Gastrocnemius medialis (tissue), 4 donors: ENCODE data around the gene MALAT1.
"Not testable (repeated sequence)": the region's sequence is repeated elsewhere in the genome, so short reads cannot be mapped to it uniquely, and the experiment has no call there.

ENCODE experiments used
- CTCF ChIP-seq, 5 experiments: fragments of 450-650 bp in 3 of 5; fragments of 200-600 bp in 2 of 5; sonication (generic) in 2 of 5; IDR thresholded peaks in 4 of 5; conservative IDR thresholded peaks in 1 of 5; 1 replicate in 4 of 5; 2 replicates in 1 of 5; pipeline ENCODE4 v1.5.1; 2016 to 2019; ENCODE audit warnings: antibody characterized with exemption in 5 of 5, mild to moderate bottlenecking in 3 of 5, moderate library complexity in 3 of 5
- POLR2A ChIP-seq, 2 donors: fragments of 450-650 bp; IDR thresholded peaks; one replicate each; pipeline ENCODE4 v1.6.1; 2017; ENCODE audit warnings: antibody characterized with exemption in 2 of 2, mild to moderate bottlenecking in 2 of 2, moderate library complexity in 2 of 2

GRCh38 chr11:65518941-65519549 lies 20.2 kb downstream of the MALAT1 start:
- not testable (repeated sequence) for TF ChIP-seq CTCF (IDR thresholded peaks at IDR 0.05 in 4 of 5, conservative IDR thresholded peaks at IDR 0.05 in 1 of 5); POLR2A (IDR thresholded peaks at IDR 0.05)
